ENCODE measurements around the gene HSD17B8. TPM values are rescaled to one million over a fixed set of nuclear protein-coding genes. Genes with fewer than 3 reads are reported as not detected.

Gene HSD17B8
- total RNA-seq, 4 donors from 2014 or later: 2.0 to 15.0 (median 12.9) TPM

- Histone ChIP-seq H3K4me1 (peaks cover 59 to 77% (median 72%) of the 10 kb centered on the region in 4 donors), H3K27ac (replicated peaks in 1 of 4) (peak overlapping the region; percentile 90 to 97 (median 93)), H3K36me3 (peaks cover 30 to 45% (median 40%) of the 10 kb centered on the region in 4 donors), H3K27me3 (no peaks in the 10 kb centered on the region), H3K9me3 (no peaks in the 10 kb centered on the region), H3K4me3 (peak overlapping the region; percentile 76 to 84 (median 80))
- 0% methylated on average over 6 of the region's 14 CpGs for WGBS
- no peak for TF ChIP-seq EP300 (IDR thresholded peaks at IDR 0.05)
- no peak for TF ChIP-seq POLR2A (IDR thresholded peaks at IDR 0.05; ENCODE audit: low read depth)
- no peak for TF ChIP-seq POLR2AphosphoS5 (IDR thresholded peaks at IDR 0.05)
- TF ChIP-seq CTCF (IDR thresholded peaks at IDR 0.05): no peak
- no peak for DNase-seq (ENCODE audit: extremely low spot score)
- intact Hi-C loops (cut with DNase I): no loop called here
These were observed 3.3 kb upstream of the HSD17B8 start for GRCh38 chr6:33201147-33201545.

- H3K36me3 ChIP-seq: peaks cover 24 to 37% (median 32%) of the 10 kb centered on the region in 4 donors
- WGBS: 90% methylated on average over 6 of the region's 6 CpGs
- no peaks in the 10 kb centered on the region for H3K27me3 ChIP-seq
- peaks cover 59 to 79% (median 73%) of the 10 kb centered on the region in 4 donors for H3K4me1 ChIP-seq
- TF ChIP-seq POLR2A (IDR thresholded peaks at IDR 0.05; ENCODE audit: low read depth): no peak
- no peak for TF ChIP-seq CTCF (IDR thresholded peaks at IDR 0.05)
- no peak for TF ChIP-seq POLR2AphosphoS5 (IDR thresholded peaks at IDR 0.05)
- TF ChIP-seq EP300 (IDR thresholded peaks at IDR 0.05): no peak
- intact Hi-C loops (cut with DNase I): no loop called here
- no peak for DNase-seq (ENCODE audit: extremely low spot score)
- peak overlapping the region in 3 of 4 donors; percentile 93 to 97 (median 93) for H3K27ac ChIP-seq (replicated peaks in 1 of 4)
- H3K9me3 ChIP-seq: no peaks in the 10 kb centered on the region
- peak overlapping the region; percentile 76 to 84 (median 80) for H3K4me3 ChIP-seq
These were observed 2.5 kb upstream of the HSD17B8 start for GRCh38 chr6:33201935-33202334.

- Histone ChIP-seq H3K27me3 (no peaks in the 10 kb centered on the region), H3K4me1 (peaks cover 59 to 79% (median 74%) of the 10 kb centered on the region in 4 donors), H3K4me3 (no peak overlapping the region), H3K9me3 (no peaks in the 10 kb centered on the region), H3K27ac (replicated peaks in 1 of 4) (no peak overlapping the region), H3K36me3 (peaks cover 18 to 29% (median 23%) of the 10 kb centered on the region in 4 donors)
- intact Hi-C loops (cut with DNase I): no loop called here
- no peak for DNase-seq (ENCODE audit: extremely low spot score)
- WGBS: 93% methylated on average over 3 of the region's 6 CpGs
- TF ChIP-seq POLR2AphosphoS5 (IDR thresholded peaks at IDR 0.05): no peak
- no peak for TF ChIP-seq EP300 (IDR thresholded peaks at IDR 0.05)
- no peak for TF ChIP-seq CTCF (IDR thresholded peaks at IDR 0.05)
- no peak for TF ChIP-seq POLR2A (IDR thresholded peaks at IDR 0.05; ENCODE audit: low read depth)
These were observed 1.7 kb upstream of the HSD17B8 start for GRCh38 chr6:33202799-33203198.

DNA sequence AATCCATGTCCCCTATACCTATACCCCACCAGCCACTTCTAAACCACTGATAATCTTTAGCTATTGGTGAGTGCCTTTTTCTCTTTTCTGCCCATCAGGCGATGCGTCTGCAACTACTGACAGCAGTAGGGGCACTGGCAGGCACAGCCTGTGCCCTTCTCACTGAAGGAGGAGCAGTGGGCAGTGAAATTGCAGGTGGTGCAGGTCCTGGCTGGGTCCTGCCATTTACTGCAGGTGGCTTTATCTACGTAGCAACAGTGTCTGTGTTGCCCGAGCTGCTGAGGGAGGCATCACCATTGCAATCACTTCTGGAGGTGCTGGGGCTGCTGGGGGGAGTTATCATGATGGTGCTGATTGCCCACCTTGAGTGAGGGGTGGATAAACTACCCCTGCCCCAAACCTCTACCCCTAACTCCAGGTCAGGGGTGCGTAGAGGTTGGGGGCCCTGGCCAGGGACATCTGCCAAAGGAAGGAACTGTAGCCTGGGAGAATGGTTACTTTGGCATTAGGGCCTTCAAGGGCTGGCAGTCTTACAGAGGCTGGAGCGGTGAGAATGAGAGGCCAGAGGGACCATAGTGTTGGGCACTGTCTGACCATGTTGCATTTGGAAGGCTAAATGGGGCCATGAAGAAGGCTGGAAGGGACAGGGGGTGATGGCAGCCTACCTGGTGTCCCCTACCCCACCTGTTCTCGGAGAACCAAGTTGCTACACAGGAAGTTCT is 851 bp upstream of the HSD17B8 start:
- no peaks in the 10 kb centered on the region for H3K27me3 ChIP-seq
- intact Hi-C loops (cut with DNase I): no loop called here
- TF ChIP-seq POLR2A (IDR thresholded peaks at IDR 0.05; ENCODE audit: low read depth): no peak
- TF ChIP-seq CTCF (IDR thresholded peaks at IDR 0.05): no peak
- TF ChIP-seq EP300 (IDR thresholded peaks at IDR 0.05): no peak
- TF ChIP-seq POLR2AphosphoS5 (IDR thresholded peaks at IDR 0.05): no peak
- no peak for DNase-seq (ENCODE audit: extremely low spot score)
- WGBS: 83% methylated on average over 6 of the region's 7 CpGs
- H3K4me1 ChIP-seq: peaks cover 52 to 73% (median 67%) of the 10 kb centered on the region in 4 donors
- H3K4me3 ChIP-seq: peak overlapping the region in 1 of 4 donors; percentile 62
- H3K36me3 ChIP-seq: peaks cover 18 to 24% (median 21%) of the 10 kb centered on the region in 4 donors
- H3K27ac ChIP-seq (replicated peaks in 1 of 4): peak overlapping the region in 1 of 4 donors; percentile 68
- no peaks in the 10 kb centered on the region for H3K9me3 ChIP-seq
